K562 (cell line): ENCODE data around the gene EPHB4. TPM values are rescaled to one million over a fixed set of nuclear protein-coding genes. Genes with fewer than 3 reads are reported as not detected.

Experiments used
- ATAC-seq: fragments of 200-7000 bp; cut with Tn5 transposase; 3 replicates; pipeline ENCODE4 v1.9.1; 2020; ENCODE audit warnings: moderate library complexity
- BruUV-seq: library from RNA; stranded (reverse); fragments of 400-500 nt; replicated peaks from 2 replicates; lab custom pipeline; 2021; lab: Mats Ljungman, UMichigan
- CTCF ChIA-PET: fragments of 300-600 bp; formaldehyde crosslinking; extraction: SDS; loops from one replicate; lab custom pipeline; 2021; ENCODE audit warnings: low intra/inter-chr PET ratio; lab: Yijun Ruan, JAX
- POLR2A ChIA-PET: fragments of 300-600, 350-650 bp; sonication (Branson Sonifier 250); formaldehyde crosslinking; extraction: SDS; loops from one replicate; lab custom pipeline; 2021; ENCODE audit warnings: antibody characterized with exemption, inconsistent platforms; lab: Yijun Ruan, JAX
- DNase-seq, 4 experiments: peaks; one replicate each; pipeline versions ENCODE4 v3.0.0 to v3.0.0-alpha.2; 2011 to 2018; ENCODE audit warnings: low spot score in 3 of 4, mixed read lengths in 3 of 4; ENCODE audit errors: extremely low read depth in 1 of 4
- FAIRE-seq: peaks from 2 replicates; lab custom pipeline; 2011; peaks lifted over from hg19 to GRCh38; lab: Jason Lieb, UNC
- H2AFZ ChIP-seq: 2 replicates; pipeline ENCODE4 v1.6.0; 2011; ENCODE audit warnings: low read depth, low read length, control low read depth, inconsistent platforms
- H3K27ac ChIP-seq: fragments of 200-600 bp; 3 replicates; pipeline ENCODE4 v1.8.0; 2011; ENCODE audit warnings: low read depth, mild to moderate bottlenecking, control low read depth, inconsistent platforms, low read length, moderate library complexity, mixed read lengths; ENCODE audit errors: extremely low read depth
- H3K27me3 ChIP-seq, 2 experiments: fragments of 300-600 bp in 1 of 2; 2 replicates in 1 of 2; 3 replicates in 1 of 2; pipeline versions ENCODE4 v1.6.0 to v1.8.0; 2011; ENCODE audit warnings: inconsistent platforms in 2 of 2, low read length in 2 of 2, mild to moderate bottlenecking in 1 of 2, mixed read lengths in 1 of 2, moderate library complexity in 1 of 2; ENCODE audit not compliant: control insufficient read depth in 2 of 2, insufficient read depth in 2 of 2
- H3K36me3 ChIP-seq: fragments of 300-600 bp; 3 replicates; pipeline ENCODE4 v1.8.0; 2011; ENCODE audit warnings: mild to moderate bottlenecking, low read length, inconsistent platforms; ENCODE audit not compliant: control insufficient read depth, insufficient read depth
- H3K4me1 ChIP-seq, 2 experiments: fragments of 200-600 bp in 1 of 2; replicated peaks in 1 of 2; 2 replicates in 1 of 2; 3 replicates in 1 of 2; pipeline versions ENCODE4 v1.5.1 to v1.8.0; 2011; ENCODE audit warnings: inconsistent platforms in 2 of 2, low read length in 2 of 2, mild to moderate bottlenecking in 1 of 2, mixed read lengths in 1 of 2, moderate library complexity in 1 of 2; ENCODE audit not compliant: control insufficient read depth in 2 of 2, insufficient read depth in 2 of 2
- H3K4me2 ChIP-seq: 2 replicates; pipeline ENCODE4 v1.6.1; 2011; ENCODE audit warnings: low read length, control low read depth, inconsistent platforms, mixed read lengths; ENCODE audit not compliant: insufficient read depth
- H3K4me3 ChIP-seq: fragments of 200-600 bp; sonication (generic), shearing (Covaris generic); 2 replicates; pipeline ENCODE4 v1.5.1; 2016; ENCODE audit warnings: control low read depth, inconsistent platforms
- H3K79me2 ChIP-seq: fragments of 200-600 bp; 3 replicates; pipeline ENCODE4 v1.8.0; 2011; ENCODE audit warnings: low read length, inconsistent platforms; ENCODE audit not compliant: control insufficient read depth, insufficient read depth
- H3K9ac ChIP-seq, 2 experiments: 2 replicates each; pipeline versions ENCODE4 v1.6.0 to v1.6.1; 2011; ENCODE audit warnings: low read depth in 2 of 2, low read length in 2 of 2, control low read depth in 1 of 2, inconsistent platforms in 1 of 2, mild to moderate bottlenecking in 1 of 2, mixed read lengths in 1 of 2; ENCODE audit not compliant: insufficient read depth in 1 of 2
- H3K9me1 ChIP-seq: one replicate; pipeline ENCODE4 v1.6.0; 2011; ENCODE audit warnings: inconsistent platforms, mild to moderate bottlenecking, low read length, moderate library complexity; ENCODE audit not compliant: control insufficient read depth, insufficient read depth
- H3K9me3 ChIP-seq: replicated peaks from 2 replicates; pipeline ENCODE4 v1.5.1; 2011; ENCODE audit warnings: low read depth, low read length, inconsistent platforms; ENCODE audit not compliant: control insufficient read depth, insufficient read depth
- H4K20me1 ChIP-seq: replicated peaks from 2 replicates; pipeline ENCODE4 v1.6.1; 2011; ENCODE audit warnings: low read length, inconsistent platforms, mixed read lengths; ENCODE audit not compliant: control insufficient read depth, insufficient read depth
- ARID2 ChIP-seq: fragments of 450-650 bp; IDR thresholded peaks from 2 replicates; pipeline ENCODE4 v1.6.1; 2017; ENCODE audit warnings: antibody characterized with exemption, mild to moderate bottlenecking
- CEBPG ChIP-seq, 3 experiments: fragments of 200-800 bp in 1 of 3; sonication (Bioruptor generic) in 1 of 3; sonication (generic) in 1 of 3; formaldehyde crosslinking in 1 of 3; IDR thresholded peaks in 2 of 3; conservative IDR thresholded peaks in 1 of 3; 2 replicates each; pipeline versions ENCODE4 v1.6.1 to v1.8.0; 2016 to 2022; ENCODE audit warnings: missing compliant biosample characterization in 2 of 3, missing genetic modification characterization in 2 of 3, mild to moderate bottlenecking in 1 of 3, missing genetic modification reagents in 1 of 3
- FOXJ2 ChIP-seq: fragments of 200-800 bp; sonication (Bioruptor generic); IDR thresholded peaks from 2 replicates; pipeline ENCODE4 v1.6.1; 2016; ENCODE audit warnings: missing genetic modification characterization, missing compliant biosample characterization
- JUND ChIP-seq, 2 experiments: IDR thresholded peaks; 2 replicates in 1 of 2; 3 replicates in 1 of 2; pipeline ENCODE4 v1.6.1; 2011; ENCODE audit warnings: borderline replicate concordance in 2 of 2, low read depth in 2 of 2, low read length in 2 of 2, improper control_type of control experiment in 1 of 2, missing biosample characterization in 1 of 2, missing genetic modification characterization in 1 of 2, missing genetic modification reagents in 1 of 2
- MED1 ChIP-seq: sonication (generic); formaldehyde crosslinking; IDR thresholded peaks from 2 replicates; pipeline ENCODE4 v1.8.1; 2023; ENCODE audit warnings: missing genetic modification reagents, borderline replicate concordance
- MEIS2 ChIP-seq: fragments of 450-650 bp; IDR thresholded peaks from 2 replicates; pipeline ENCODE4 v1.6.1; 2014; ENCODE audit warnings: mild to moderate bottlenecking; ENCODE audit not compliant: partially characterized antibody
- NCOA2 ChIP-seq, 2 experiments: fragments of 450-650 bp; IDR thresholded peaks; 2 replicates each; pipeline ENCODE4 v1.6.1; 2018; ENCODE audit warnings: mild to moderate bottlenecking in 2 of 2, moderate library complexity in 1 of 2; ENCODE audit not compliant: partially characterized antibody in 2 of 2
- NCOA4 ChIP-seq: fragments of 450-650 bp; IDR thresholded peaks from 2 replicates; pipeline ENCODE4 v1.6.1; 2018; ENCODE audit warnings: mild to moderate bottlenecking; ENCODE audit not compliant: partially characterized antibody
- NR4A1 ChIP-seq, 2 experiments: fragments of 250-450 bp in 1 of 2; fragments of 450-650 bp in 1 of 2; sonication (Bioruptor Pico) in 1 of 2; IDR thresholded peaks; 2 replicates each; pipeline versions ENCODE4 v1.4.0 to v1.6.1; 2016 to 2020; ENCODE audit warnings: mild to moderate bottlenecking in 2 of 2, missing compliant biosample characterization in 1 of 2, missing genetic modification characterization in 1 of 2, moderate library complexity in 1 of 2
- SAP30 ChIP-seq: fragments of 200-600 bp; sonication (generic); IDR thresholded peaks from 2 replicates; pipeline ENCODE4 v1.6.1; 2012; ENCODE audit warnings: borderline replicate concordance, low read depth, mild to moderate bottlenecking, moderate library complexity, low read length, control low read depth, inconsistent platforms; ENCODE audit not compliant: insufficient read depth, poor library complexity, severe bottlenecking
- ZC3H4 ChIP-seq: sonication (generic); formaldehyde crosslinking; IDR thresholded peaks from 2 replicates; pipeline ENCODE4 v1.9.0; 2021; ENCODE audit warnings: missing genetic modification reagents, borderline replicate concordance
- ZNF165 ChIP-seq: fragments of 250-450 bp; sonication (Bioruptor Pico); IDR thresholded peaks from 2 replicates; pipeline ENCODE4 v1.4.0; 2020; ENCODE audit warnings: borderline replicate concordance
- WGBS: fragments of 100-300 bp; shearing (Covaris generic); methylation state at CpG from one replicate; pipeline ENCODE4 v1.1.6; 2016; ENCODE audit warnings: low coverage, mixed read lengths; ENCODE audit not compliant: insufficient coverage; ENCODE audit errors: missing lambda C conversion rate; 5-methylcytosine and 5-hydroxymethylcytosine counted together
- in situ Hi-C: fragments of 300-500 bp; cut with MboI; formaldehyde crosslinking; loops from 4 replicates; pipeline ENCODE4 v1.15.0; 2018; ENCODE audit warnings: inconsistent platforms, mixed read lengths
- intact Hi-C: fragments of 100-400 bp; cut with micrococcal nuclease; formaldehyde crosslinking; loops from 2 replicates; pipeline ENCODE4 v1.14.2; 2022
- polyA plus RNA-seq, 8 experiments: library from polyadenylated mRNA; depleted of rRNA in 4 of 8; stranded (reverse) in 5 of 8; unstranded in 3 of 8; fragments of >200 nt; fragmentation: Nextera tagmentation in 2 of 8; fragmentation: Illumina TruSeq in 1 of 8; extraction: Ambion mirVana in 2 of 8; extraction: Trizol in 1 of 8; gene quantifications; 2 replicates each; pipeline versions ENCODE4 v1.2.1 to v1.2.3, GENCODE V29; 2011 to 2014; ENCODE audit warnings: inconsistent platforms in 1 of 8, missing spikeins in 1 of 8
- total RNA-seq, 7 experiments: library from RNA; depleted of rRNA in 6 of 7; stranded (reverse); fragments of >200 nt in 6 of 7; fragmentation: Illumina TruSeq in 2 of 7; extraction: Trizol in 2 of 7; gene quantifications; 2 replicates each; pipeline versions ENCODE4 v1.2.1 to v1.2.3, GENCODE V29; 2011 to 2021; ENCODE audit warnings: low replicate concordance in 1 of 7
- TF ChIP-seq, protein P1 (sequence below), 2 experiments: IDR thresholded peaks; 2 replicates each; pipeline ENCODE4 v1.6.1; 2012; ENCODE audit warnings: improper control_type of control experiment in 2 of 2, low read depth in 2 of 2, low read length in 2 of 2, borderline replicate concordance in 1 of 2
- TF ChIP-seq, protein P2 (sequence below): sonication (generic); formaldehyde crosslinking; IDR thresholded peaks from 2 replicates; pipeline ENCODE4 v1.8.0; 2022; ENCODE audit warnings: mild to moderate bottlenecking, missing genetic modification reagents, borderline replicate concordance

Gene EPHB4
- total and polyA plus RNA-seq, 9 of the 15 experiments (the other 6 are each of a cell fraction or from before 2014, with no cell fraction given): 1.2 to 82.1 (median 37.9) TPM

DNA sequence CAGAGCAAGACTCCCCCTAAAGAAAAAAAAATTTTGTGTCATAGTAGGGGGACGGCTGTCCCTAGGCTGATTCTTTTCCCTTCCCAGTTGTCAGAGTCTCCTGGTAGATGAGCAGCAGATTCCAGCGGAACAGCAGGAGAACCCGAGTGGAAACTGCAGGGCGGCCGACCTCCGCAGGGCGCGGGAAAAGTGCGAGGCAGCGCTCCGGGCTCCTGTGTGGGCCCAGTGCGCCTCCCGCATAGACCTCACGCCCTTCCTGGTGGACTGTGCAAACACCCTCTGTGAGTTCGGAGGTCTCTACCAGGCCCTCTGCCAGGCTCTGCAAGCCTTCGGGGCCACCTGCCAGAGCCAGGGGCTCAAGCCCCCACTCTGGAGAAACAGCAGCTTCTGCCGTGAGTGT lies 48.0 kb downstream of the EPHB4 start:
- POLR2A ChIA-PET: interaction anchor here (0.7 kb wide), 1 partner anchor 8 kb away, joined by 3 read pairs; no protein-coding TSS in a partner anchor
- WGBS: 66% methylated on average over 17 of the region's 17 CpGs
- no peaks in the 10 kb centered on the region for H3K9me1 ChIP-seq
- peaks cover 0 to 16% of the 10 kb centered on the region in 2 experiments; a peak in 2 of 5 replicates for H3K4me1 ChIP-seq
- no peaks in the 10 kb centered on the region for H3K36me3 ChIP-seq
- H3K4me3 ChIP-seq: no peak overlapping the region
- FAIRE-seq: no peak
- CTCF ChIA-PET: no interaction called here
- ATAC-seq: no peak
- peaks cover 11 to 12% of the 10 kb centered on the region in 2 experiments; a peak in 4 of 5 replicates for H3K27me3 ChIP-seq
- H4K20me1 ChIP-seq: 0 out of 2 replicates have a peak, but pooled peaks cover 5% of the 10 kb centered on the region
- H3K79me2 ChIP-seq: no peaks in the 10 kb centered on the region
- in situ Hi-C loops: no loop called here
- H3K27ac ChIP-seq: no peak overlapping the region
- H2AFZ ChIP-seq: no peak overlapping the region
- peaks cover 2% of the 10 kb centered on the region for H3K9me3 ChIP-seq
- H3K4me2 ChIP-seq: no peak overlapping the region
- BruUV-seq: no TSS peak
- intact Hi-C loops: no loop called here
- peak in 2 of 4 experiments; percentile 1 to 6 for DNase-seq
- peak overlapping the region in 1 of 2 experiments; percentile 74; a peak in 2 of 4 replicates for H3K9ac ChIP-seq
- TF ChIP-seq MEIS2 (no peak), NCOA4 (no peak), ZNF165 (CRISPR knock-in tag) (no peak), SAP30 (no peak), FOXJ2 (tag) (no peak), MED1 (CRISPR knock-in tag) (no peak), CEBPG (CRISPR knock-in tag; IDR thresholded peaks at IDR 0.05) (no peak), CEBPG (tag; conservative IDR thresholded peaks at IDR 0.05 in 1 of 2, IDR thresholded peaks at IDR 0.05 in 1 of 2) (no peak), NCOA2 (IDR thresholded peaks at IDR 0.05; ENCODE audit: partially characterized antibody in 2 of 2) (no peak), ARID2 (no peak), NR4A1 (CRISPR knock-in tag; IDR thresholded peaks at IDR 0.05) (no peak), NR4A1 (tag; IDR thresholded peaks at IDR 0.05) (no peak), ZC3H4 (CRISPR knock-in tag) (no peak), JUND (IDR thresholded peaks at IDR 0.05; ENCODE audit: borderline replicate concordance, low read depth, low read length) (no peak), JUND (tag; IDR thresholded peaks at IDR 0.05; ENCODE audit: borderline replicate concordance, low read depth, low read length) (no peak)
- TF ChIP-seq, protein P1, sequence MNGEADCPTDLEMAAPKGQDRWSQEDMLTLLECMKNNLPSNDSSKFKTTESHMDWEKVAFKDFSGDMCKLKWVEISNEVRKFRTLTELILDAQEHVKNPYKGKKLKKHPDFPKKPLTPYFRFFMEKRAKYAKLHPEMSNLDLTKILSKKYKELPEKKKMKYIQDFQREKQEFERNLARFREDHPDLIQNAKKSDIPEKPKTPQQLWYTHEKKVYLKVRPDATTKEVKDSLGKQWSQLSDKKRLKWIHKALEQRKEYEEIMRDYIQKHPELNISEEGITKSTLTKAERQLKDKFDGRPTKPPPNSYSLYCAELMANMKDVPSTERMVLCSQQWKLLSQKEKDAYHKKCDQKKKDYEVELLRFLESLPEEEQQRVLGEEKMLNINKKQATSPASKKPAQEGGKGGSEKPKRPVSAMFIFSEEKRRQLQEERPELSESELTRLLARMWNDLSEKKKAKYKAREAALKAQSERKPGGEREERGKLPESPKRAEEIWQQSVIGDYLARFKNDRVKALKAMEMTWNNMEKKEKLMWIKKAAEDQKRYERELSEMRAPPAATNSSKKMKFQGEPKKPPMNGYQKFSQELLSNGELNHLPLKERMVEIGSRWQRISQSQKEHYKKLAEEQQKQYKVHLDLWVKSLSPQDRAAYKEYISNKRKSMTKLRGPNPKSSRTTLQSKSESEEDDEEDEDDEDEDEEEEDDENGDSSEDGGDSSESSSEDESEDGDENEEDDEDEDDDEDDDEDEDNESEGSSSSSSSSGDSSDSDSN (IDR thresholded peaks at IDR 0.05; ENCODE audit: borderline replicate concordance in 1 of 2, low read depth in 2 of 2, low read length in 2 of 2): no peak
- TF ChIP-seq, protein P2, sequence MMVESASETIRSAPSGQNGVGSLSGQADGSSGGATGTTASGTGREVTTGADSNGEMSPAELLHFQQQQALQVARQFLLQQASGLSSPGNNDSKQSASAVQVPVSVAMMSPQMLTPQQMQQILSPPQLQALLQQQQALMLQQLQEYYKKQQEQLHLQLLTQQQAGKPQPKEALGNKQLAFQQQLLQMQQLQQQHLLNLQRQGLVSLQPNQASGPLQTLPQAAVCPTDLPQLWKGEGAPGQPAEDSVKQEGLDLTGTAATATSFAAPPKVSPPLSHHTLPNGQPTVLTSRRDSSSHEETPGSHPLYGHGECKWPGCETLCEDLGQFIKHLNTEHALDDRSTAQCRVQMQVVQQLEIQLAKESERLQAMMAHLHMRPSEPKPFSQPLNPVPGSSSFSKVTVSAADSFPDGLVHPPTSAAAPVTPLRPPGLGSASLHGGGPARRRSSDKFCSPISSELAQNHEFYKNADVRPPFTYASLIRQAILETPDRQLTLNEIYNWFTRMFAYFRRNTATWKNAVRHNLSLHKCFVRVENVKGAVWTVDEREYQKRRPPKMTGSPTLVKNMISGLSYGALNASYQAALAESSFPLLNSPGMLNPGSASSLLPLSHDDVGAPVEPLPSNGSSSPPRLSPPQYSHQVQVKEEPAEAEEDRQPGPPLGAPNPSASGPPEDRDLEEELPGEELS (CRISPR knock-in tag): no peak
